Stimulated activated CD4-positive, alpha-beta T cell treated with anti-CD3 and anti-CD28 coated beads, Interleukin-15, amount 100 ng/mL, for 1 hour (primary cell): ENCODE results near the gene CEP20.

Experiments used
- DNase-seq, 2 donors: peaks; one replicate each; pipeline ENCODE4 v3.0.0-alpha.2; 2020; ENCODE audit warnings: low read depth in 1 of 2, low spot score in 1 of 2

The CEP20 gene

GRCh38 chr16:15898654-15899053 lies 10.3 kb upstream of the CEP20 start:
- no peak for DNase-seq

- no peak for DNase-seq
Measured at GRCh38 chr16:15897834-15898254, 9.4 kb upstream of the CEP20 start.

- no peak for DNase-seq
Measured at GRCh38 chr16:15897121-15897780, 8.8 kb upstream of the CEP20 start.

- no peak for DNase-seq
Measured at GRCh38 chr16:15894571-15895374, 6.4 kb upstream of the CEP20 start.

- DNase-seq = no peak
Measured at GRCh38 chr16:15891508-15891907, 3.1 kb upstream of the CEP20 start.

- DNase-seq = no peak
Measured at GRCh38 chr16:15887283-15887682, 1.1 kb downstream of the CEP20 start.

- no peak for DNase-seq
Measured at GRCh38 chr16:15886078-15886477, 2.3 kb downstream of the CEP20 start.

- DNase-seq = no peak
Measured at GRCh38 chr16:15885560-15886001, 2.8 kb downstream of the CEP20 start.

GRCh38 chr16:15882563-15882962 lies 5.8 kb downstream of the CEP20 start:
- DNase-seq = no peak

GRCh38 chr16:15881794-15882379 lies 6.5 kb downstream of the CEP20 start:
- no peak for DNase-seq

GRCh38 chr16:15880434-15881308 lies 7.7 kb downstream of the CEP20 start:
- DNase-seq = no peak

GRCh38 chr16:15879255-15879811 lies 9.1 kb downstream of the CEP20 start:
- DNase-seq = no peak

- DNase-seq = no peak
Measured at GRCh38 chr16:15876503-15876902, 11.9 kb downstream of the CEP20 start.

- DNase-seq = no peak
Measured at GRCh38 chr16:15874745-15875314, 13.6 kb downstream of the CEP20 start.

- no peak for DNase-seq
Measured at GRCh38 chr16:15873737-15874136, 14.7 kb downstream of the CEP20 start.

- DNase-seq = no peak
Measured at GRCh38 chr16:15873301-15873700, 15.1 kb downstream of the CEP20 start.

- DNase-seq = no peak
Measured at GRCh38 chr16:15870011-15870410, 18.4 kb downstream of the CEP20 start.

- no peak for DNase-seq
Measured at GRCh38 chr16:15866451-15866850, 22.0 kb downstream of the CEP20 start.

- DNase-seq = no peak
Measured at GRCh38 chr16:15865742-15866141, 22.7 kb downstream of the CEP20 start.

- no peak for DNase-seq
Measured at GRCh38 chr16:15864939-15865338, 23.5 kb downstream of the CEP20 start.

GRCh38 chr16:15861996-15862395 lies 26.4 kb downstream of the CEP20 start:
- DNase-seq = no peak
